Measurements from ENCODE around the gene CTAGE4.
"Not testable (repeated sequence)": the region's sequence is repeated elsewhere in the genome, so short reads cannot be mapped to it uniquely, and the experiment has no call there.

CTAGE4 gene, protein sequence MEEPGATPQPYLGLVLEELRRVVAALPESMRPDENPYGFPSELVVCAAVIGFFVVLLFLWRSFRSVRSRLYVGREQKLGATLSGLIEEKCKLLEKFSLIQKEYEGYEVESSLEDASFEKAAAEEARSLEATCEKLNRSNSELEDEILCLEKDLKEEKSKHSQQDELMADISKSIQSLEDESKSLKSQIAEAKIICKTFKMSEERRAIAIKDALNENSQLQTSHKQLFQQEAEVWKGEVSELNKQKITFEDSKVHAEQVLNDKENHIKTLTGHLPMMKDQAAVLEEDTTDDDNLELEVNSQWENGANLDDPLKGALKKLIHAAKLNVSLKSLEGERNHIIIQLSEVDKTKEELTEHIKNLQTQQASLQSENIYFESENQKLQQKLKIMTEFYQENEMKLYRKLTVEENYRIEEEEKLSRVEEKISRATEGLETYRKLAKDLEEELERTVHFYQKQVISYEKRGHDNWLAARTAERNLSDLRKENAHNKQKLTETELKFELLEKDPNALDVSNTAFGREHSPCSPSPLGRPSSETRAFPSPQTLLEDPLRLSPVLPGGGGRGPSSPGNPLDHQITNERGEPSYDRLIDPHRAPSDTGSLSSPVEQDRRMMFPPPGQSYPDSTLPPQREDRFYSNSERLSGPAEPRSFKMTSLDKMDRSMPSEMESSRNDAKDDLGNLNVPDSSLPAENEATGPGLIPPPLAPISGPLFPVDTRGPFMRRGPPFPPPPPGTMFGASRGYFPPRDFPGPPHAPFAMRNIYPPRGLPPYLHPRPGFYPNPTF

DNA sequence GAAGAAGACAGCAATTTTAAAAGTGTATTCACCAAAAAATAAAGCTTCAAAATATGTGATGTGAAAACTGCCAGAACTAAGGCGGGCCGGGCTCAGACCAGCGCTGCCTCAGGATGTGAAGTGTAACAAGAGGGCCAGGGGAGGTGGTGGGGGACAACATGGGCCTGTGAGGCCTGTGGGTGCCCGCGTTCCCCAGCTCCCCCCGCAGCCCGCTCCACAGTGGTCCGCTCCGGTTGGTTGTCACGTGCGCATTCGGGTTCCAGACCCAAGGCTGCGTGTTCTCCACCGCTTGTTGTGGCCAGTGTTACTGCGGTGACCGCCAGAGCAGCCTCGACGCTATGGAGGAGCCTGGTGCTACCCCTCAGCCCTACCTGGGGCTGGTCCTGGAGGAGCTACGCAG, at the start of gene CTAGE4:
CTAGE4 (plus strand) TSS at position 301 of the 400 bp plus-strand sequence; CDS start at position 339, 38 bp downstream.
- H3K27ac ChIP-seq (ENCODE audit: low read depth, low read length); H3K9ac ChIP-seq (ENCODE audit: low read length); H3K27me3 ChIP-seq (ENCODE audit: control insufficient read depth, insufficient read depth, low read length); H3K36me3 ChIP-seq (ENCODE audit: control insufficient read depth, insufficient read depth, low read length); H3K4me3 ChIP-seq (ENCODE audit: low read length); H3K4me1 ChIP-seq (ENCODE audit: control insufficient read depth, insufficient read depth, low read length): not testable (repeated sequence)

DNA sequence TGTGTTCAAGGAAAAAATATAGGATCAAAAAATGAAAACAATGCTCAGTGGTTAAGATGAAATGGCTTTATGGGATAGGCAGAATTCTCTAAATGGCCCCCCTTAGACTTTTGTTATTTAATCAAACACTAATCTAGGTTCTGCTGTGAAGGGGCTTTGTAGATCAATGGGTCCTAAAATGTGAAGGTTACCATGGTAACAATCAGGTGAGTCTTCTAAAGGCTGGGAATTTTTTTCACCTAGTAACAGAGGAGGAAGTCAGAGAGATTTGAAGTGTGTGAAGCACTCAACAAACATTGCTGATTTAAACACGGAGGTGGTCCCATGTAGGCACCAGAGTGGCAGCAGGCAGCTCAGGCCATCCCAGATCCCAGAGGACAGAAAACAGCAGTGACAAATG, 49.1 kb upstream of the CTAGE4 start:
- H3K36me3 ChIP-seq (ENCODE audit: control insufficient read depth, insufficient read depth, low read length) = no peaks in the 10 kb centered on the region
- no peak overlapping the region for H3K9ac ChIP-seq (ENCODE audit: low read length)
- H3K4me3 ChIP-seq (ENCODE audit: low read length) = no peak overlapping the region
- no peaks in the 10 kb centered on the region for H3K27me3 ChIP-seq (ENCODE audit: control insufficient read depth, insufficient read depth, low read length)
- H3K4me1 ChIP-seq (ENCODE audit: control insufficient read depth, insufficient read depth, low read length) = no peaks in the 10 kb centered on the region
- H3K27ac ChIP-seq (ENCODE audit: low read depth, low read length) = no peak overlapping the region

DNA sequence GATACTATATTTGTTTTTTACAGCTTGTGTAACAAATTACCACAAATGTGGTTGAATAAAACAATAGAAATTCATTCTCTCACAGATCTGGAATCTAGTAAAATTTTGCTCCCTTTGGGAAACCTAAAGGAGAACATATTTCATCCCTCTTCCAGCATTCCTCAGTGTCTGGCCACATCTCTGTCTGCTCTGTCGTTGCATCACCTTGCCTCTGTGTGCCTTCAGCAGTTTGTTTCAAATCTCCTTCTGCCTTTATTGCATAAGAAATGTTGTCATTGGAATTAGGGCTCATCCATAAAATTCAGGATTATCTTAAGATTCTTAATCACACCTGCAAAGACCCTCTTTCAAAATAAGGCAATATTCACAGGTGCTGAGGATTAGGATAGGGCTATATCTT, 45.8 kb upstream of the CTAGE4 start:
- Histone ChIP-seq H3K27me3 (ENCODE audit: control insufficient read depth, insufficient read depth, low read length) (no peaks in the 10 kb centered on the region), H3K27ac (ENCODE audit: low read depth, low read length) (no peak overlapping the region), H3K4me1 (ENCODE audit: control insufficient read depth, insufficient read depth, low read length) (no peaks in the 10 kb centered on the region), H3K4me3 (ENCODE audit: low read length) (no peak overlapping the region), H3K36me3 (ENCODE audit: control insufficient read depth, insufficient read depth, low read length) (no peaks in the 10 kb centered on the region), H3K9ac (ENCODE audit: low read length) (no peak overlapping the region)

DNA sequence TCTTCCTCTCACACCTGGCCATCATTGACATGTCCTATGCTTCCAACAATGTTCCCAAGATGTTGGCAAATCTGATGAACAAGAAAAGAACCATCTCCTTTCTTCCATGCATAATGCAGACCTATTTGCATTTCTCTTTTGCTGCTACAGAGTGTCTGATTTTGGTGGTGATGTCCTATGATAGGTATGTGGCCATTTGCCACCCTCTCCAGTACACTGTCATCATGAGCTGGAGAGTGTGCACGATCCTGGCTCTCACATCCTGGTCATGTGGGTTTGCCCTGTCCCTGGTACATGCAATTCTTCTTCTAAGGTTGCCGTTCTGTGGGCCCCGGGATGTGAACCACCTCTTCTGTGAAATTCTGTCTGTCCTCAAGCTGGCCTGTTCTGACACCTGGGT, 41.1 kb upstream of the CTAGE4 start:
- Histone ChIP-seq H3K4me3 (ENCODE audit: low read length) (no peak overlapping the region), H3K4me1 (ENCODE audit: control insufficient read depth, insufficient read depth, low read length) (no peaks in the 10 kb centered on the region)

DNA sequence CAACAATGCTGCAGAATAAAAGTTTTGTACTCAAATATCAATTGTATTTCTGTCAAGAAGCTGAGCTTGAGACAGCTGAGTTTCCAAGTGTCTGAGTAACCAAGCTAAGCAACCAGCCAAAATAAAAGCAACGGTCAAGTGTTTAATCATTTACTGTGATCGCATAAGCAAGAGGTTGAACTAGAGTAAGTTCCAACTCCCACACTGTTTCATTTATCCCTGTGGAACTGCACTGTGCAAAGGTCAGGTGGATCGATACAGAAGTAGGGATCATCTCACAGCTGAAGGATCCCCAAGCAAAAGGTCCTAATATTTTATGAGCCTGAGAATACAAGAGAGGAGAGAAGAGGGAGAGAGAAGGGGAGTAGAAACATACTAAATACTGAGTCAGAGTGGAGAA, 38.8 kb upstream of the CTAGE4 start:
- Histone ChIP-seq H3K36me3 (ENCODE audit: control insufficient read depth, insufficient read depth, low read length) (no peaks in the 10 kb centered on the region), H3K27me3 (ENCODE audit: control insufficient read depth, insufficient read depth, low read length) (no peaks in the 10 kb centered on the region), H3K27ac (ENCODE audit: low read depth, low read length) (no peak overlapping the region), H3K9ac (ENCODE audit: low read length) (no peak overlapping the region), H3K4me1 (ENCODE audit: control insufficient read depth, insufficient read depth, low read length) (no peaks in the 10 kb centered on the region), H3K4me3 (ENCODE audit: low read length) (no peak overlapping the region)

More for the DNA sequence above, 41.1 kb upstream of the CTAGE4 start:
- H3K36me3 ChIP-seq (ENCODE audit: control insufficient read depth, insufficient read depth, low read length) = no peaks in the 10 kb centered on the region
- no peak overlapping the region for H3K9ac ChIP-seq (ENCODE audit: low read length)
- H3K27ac ChIP-seq (ENCODE audit: low read depth, low read length) = no peak overlapping the region
- no peaks in the 10 kb centered on the region for H3K27me3 ChIP-seq (ENCODE audit: control insufficient read depth, insufficient read depth, low read length)

DNA sequence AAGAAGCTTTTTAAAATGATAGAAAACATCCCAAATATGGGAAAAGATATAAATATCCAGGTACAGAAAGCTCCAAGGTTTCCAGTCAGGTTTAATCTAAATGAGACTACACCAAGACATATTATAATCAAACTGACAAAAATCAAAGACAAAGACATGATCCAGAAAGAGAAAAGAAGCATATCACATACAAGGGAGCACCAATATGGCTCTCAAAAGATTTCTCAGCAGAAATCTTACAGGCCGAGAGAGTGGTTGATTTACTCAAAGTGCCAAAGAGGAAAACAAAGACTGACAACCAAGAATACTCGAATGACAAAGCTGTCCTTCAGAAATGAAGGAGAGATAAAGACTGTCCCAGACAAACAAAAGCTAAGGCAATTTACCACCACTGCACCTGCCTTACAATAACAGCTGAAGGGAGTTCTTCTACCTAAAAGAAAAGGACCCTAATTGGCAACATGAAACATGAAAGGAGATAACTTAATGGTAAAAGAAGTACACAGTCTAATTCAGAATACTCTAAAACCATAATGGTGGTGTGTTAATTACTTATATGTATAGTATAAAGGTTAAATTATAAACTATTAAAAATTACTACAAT, 34.9 kb upstream of the CTAGE4 start:
- Histone ChIP-seq H3K4me3 (ENCODE audit: low read length) (no peak overlapping the region), H3K27ac (ENCODE audit: low read depth, low read length) (no peak overlapping the region), H3K4me1 (ENCODE audit: control insufficient read depth, insufficient read depth, low read length) (no peaks in the 10 kb centered on the region), H3K9ac (ENCODE audit: low read length) (no peak overlapping the region), H3K36me3 (ENCODE audit: control insufficient read depth, insufficient read depth, low read length) (no peaks in the 10 kb centered on the region), H3K27me3 (ENCODE audit: control insufficient read depth, insufficient read depth, low read length) (no peaks in the 10 kb centered on the region)

DNA sequence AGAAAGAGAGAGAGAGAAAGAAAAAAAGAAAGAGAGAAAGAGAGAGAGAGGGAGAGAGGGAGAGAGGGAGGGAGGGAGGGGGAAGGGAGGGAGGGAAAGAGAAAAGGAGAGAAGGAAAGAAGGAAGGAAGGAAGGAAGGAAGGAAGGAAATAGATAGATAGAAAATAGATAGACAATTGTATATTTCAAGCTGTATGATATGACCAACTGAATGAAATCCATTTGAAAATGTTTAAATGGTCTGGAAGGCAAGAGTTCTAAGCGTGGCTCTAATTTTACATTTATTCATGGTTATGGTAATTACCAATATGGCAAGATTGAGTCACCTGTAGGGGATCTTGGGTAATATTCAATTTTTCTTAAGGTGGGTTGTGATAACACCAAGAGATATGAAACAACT, 24.4 kb upstream of the CTAGE4 start:
- Histone ChIP-seq H3K9ac (ENCODE audit: low read length) (no peak overlapping the region), H3K4me3 (ENCODE audit: low read length) (no peak overlapping the region), H3K4me1 (ENCODE audit: control insufficient read depth, insufficient read depth, low read length) (no peaks in the 10 kb centered on the region), H3K36me3 (ENCODE audit: control insufficient read depth, insufficient read depth, low read length) (no peaks in the 10 kb centered on the region), H3K27ac (ENCODE audit: low read depth, low read length) (no peak overlapping the region), H3K27me3 (ENCODE audit: control insufficient read depth, insufficient read depth, low read length) (no peaks in the 10 kb centered on the region)

DNA sequence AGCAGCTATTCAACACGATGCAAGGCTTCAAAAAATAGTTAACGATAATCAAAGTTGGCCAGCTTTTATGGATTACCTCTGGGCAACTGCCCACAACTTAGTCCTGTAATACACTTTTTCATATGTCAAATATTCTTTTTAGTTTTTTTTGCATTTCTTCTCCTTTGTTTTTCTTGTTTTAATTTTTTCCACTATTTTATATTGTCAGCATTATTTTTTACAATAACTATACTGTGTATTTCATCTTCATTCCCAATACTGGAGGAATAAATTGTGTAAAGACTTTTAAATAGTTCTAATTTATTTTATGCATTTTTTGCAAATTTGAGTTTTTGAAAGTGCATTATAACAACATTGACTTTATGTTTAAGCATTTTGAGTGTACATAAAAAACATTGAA, 18.5 kb upstream of the CTAGE4 start:
- H3K4me1 ChIP-seq (ENCODE audit: control insufficient read depth, insufficient read depth, low read length) = no peaks in the 10 kb centered on the region
- H3K9ac ChIP-seq (ENCODE audit: low read length) = no peak overlapping the region
- H3K4me3 ChIP-seq (ENCODE audit: low read length) = no peak overlapping the region
- H3K27me3 ChIP-seq (ENCODE audit: control insufficient read depth, insufficient read depth, low read length) = no peaks in the 10 kb centered on the region
- no peak overlapping the region for H3K27ac ChIP-seq (ENCODE audit: low read depth, low read length)
- no peaks in the 10 kb centered on the region for H3K36me3 ChIP-seq (ENCODE audit: control insufficient read depth, insufficient read depth, low read length)

DNA sequence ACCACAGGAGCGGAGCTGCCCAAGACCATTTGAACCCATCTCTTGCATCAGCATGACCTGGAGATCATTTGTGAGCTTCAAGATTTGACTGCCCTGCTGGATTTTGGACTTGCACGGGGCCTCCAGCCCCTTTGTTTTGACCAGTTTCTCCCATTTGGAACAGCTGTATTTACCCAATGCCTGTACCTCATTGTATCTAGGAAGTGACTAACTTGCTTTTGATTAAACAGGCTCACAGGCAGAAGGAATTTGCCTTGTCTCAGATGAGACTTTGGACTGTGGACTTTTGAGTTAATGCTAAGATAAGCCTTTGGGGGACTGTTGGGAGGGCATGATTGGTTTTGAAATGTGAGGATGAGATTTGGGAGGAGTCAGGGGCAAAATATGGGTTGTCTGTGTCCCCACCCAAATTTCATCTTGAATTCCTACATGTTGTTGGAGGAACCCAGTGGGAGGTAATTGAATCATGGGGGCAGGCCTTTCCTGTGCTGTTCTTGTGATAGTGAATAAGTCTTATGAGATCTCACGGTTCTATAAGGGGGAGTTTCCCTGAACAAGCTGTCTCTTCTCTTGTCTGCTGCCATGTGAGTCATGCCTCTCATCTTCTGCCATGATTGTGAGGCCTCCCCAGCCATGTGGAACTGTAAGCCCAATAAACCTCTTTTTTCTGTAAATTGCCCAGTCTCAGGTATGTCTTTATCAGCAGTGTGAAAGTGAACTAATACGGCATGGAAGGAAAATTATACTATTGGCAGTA, 11.5 kb upstream of the CTAGE4 start:
- H3K27ac ChIP-seq (ENCODE audit: low read depth, low read length); H3K27me3 ChIP-seq (ENCODE audit: control insufficient read depth, insufficient read depth, low read length); H3K9ac ChIP-seq (ENCODE audit: low read length); H3K4me1 ChIP-seq (ENCODE audit: control insufficient read depth, insufficient read depth, low read length); H3K36me3 ChIP-seq (ENCODE audit: control insufficient read depth, insufficient read depth, low read length); H3K4me3 ChIP-seq (ENCODE audit: low read length): not testable (repeated sequence)

DNA sequence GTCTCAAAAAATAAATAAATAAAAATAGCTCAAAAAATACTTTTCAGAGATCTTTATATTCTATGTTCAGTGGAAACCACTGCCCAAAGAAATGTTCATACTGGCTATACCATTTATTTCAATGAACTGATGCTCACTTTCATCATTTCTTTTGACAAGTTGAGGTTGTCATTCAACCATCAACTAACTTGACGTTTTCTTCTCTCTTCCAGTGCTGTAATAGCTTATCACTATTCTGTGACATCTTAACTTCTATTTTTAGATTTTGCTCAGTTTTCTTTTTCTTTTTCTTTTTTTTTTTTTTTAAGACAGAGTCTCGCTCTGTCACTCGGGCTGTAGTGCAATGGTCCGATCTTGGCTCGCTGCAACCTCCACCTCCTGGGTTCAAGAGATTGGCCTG, 8.7 kb upstream of the CTAGE4 start:
- Histone ChIP-seq H3K9ac (ENCODE audit: low read length) (no peak overlapping the region), H3K27me3 (ENCODE audit: control insufficient read depth, insufficient read depth, low read length) (no peaks in the 10 kb centered on the region), H3K27ac (ENCODE audit: low read depth, low read length) (no peak overlapping the region), H3K4me3 (ENCODE audit: low read length) (no peak overlapping the region), H3K4me1 (ENCODE audit: control insufficient read depth, insufficient read depth, low read length) (no peaks in the 10 kb centered on the region), H3K36me3 (ENCODE audit: control insufficient read depth, insufficient read depth, low read length) (no peaks in the 10 kb centered on the region)

DNA sequence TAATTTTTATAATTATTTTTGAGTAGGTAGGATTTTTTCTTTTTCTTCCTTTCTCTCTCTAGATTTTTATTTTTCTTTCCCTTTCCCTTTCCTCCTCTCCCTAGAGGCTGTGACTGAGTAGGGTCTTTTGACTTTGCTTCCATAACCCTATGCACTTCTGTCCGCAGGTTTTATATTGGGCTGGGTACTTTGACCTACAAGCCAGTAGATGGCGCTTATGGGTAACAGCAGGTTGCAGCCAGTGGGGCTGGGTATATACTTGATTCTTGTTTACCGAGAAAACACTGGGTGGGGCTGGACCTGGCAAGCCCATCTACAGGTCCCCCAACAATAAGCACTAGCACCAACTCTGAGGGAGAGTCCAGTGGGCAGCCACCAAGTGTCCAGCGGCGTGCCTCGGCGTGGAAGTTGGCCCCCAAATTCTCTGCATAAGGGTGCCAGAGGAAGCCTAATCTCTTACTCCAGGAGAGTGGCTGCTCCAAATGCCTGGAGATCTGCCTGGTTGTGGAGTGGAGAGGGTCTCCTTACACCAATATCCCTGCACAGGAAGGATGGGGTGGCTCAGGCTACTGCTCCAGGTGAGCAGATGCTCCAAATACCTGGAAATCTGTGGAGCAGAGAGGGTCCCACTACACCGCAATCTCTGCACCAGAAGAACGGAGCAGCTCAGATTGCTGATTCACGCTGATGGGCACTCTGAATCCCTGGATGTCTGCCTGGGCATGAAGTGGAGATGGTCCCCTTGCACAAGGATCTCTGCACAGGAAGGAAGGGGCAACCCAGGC, 4.7 kb upstream of the CTAGE4 start:
- H3K36me3 ChIP-seq (ENCODE audit: control insufficient read depth, insufficient read depth, low read length); H3K27me3 ChIP-seq (ENCODE audit: control insufficient read depth, insufficient read depth, low read length); H3K27ac ChIP-seq (ENCODE audit: low read depth, low read length); H3K9ac ChIP-seq (ENCODE audit: low read length); H3K4me3 ChIP-seq (ENCODE audit: low read length); H3K4me1 ChIP-seq (ENCODE audit: control insufficient read depth, insufficient read depth, low read length): not testable (repeated sequence)

DNA sequence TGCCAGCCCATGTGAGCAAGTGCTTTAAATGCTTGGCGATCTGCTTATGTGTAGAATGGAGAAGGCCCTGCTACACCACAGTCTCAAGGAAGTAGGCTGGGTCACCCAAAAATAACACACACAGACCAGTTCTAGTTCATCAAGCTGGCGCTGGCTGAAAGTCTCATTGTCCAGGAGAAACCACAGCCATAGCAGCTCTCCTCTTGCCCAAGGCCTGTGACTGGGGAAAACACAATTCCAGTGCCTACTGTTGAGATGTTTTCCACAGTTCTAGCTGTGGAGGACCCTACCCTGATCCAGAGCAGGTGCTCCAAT, 4.1 kb upstream of the CTAGE4 start:
- not testable (repeated sequence) for H3K36me3 ChIP-seq (ENCODE audit: control insufficient read depth, insufficient read depth, low read length); H3K27ac ChIP-seq (ENCODE audit: low read depth, low read length); H3K27me3 ChIP-seq (ENCODE audit: control insufficient read depth, insufficient read depth, low read length); H3K9ac ChIP-seq (ENCODE audit: low read length); H3K4me3 ChIP-seq (ENCODE audit: low read length); H3K4me1 ChIP-seq (ENCODE audit: control insufficient read depth, insufficient read depth, low read length)
